NCI-H2227 treated with DMSO at 0.1 percent for 48 hours (cell line): Measurements from ENCODE around the gene SNRPD2.

ENCODE experiments used
- DNase-seq: peaks from one replicate; lab custom pipeline; 2025; lab: John Stamatoyannopoulos, UW

SNRPD2 gene

GRCh38 chr19:45657520-45658167 is 34.1 kb downstream of the SNRPD2 start:
- DNase-seq: no peak

GRCh38 chr19:45655073-45655472 is 36.7 kb downstream of the SNRPD2 start:
- DNase-seq: no peak

- no peak for DNase-seq
Measured at GRCh38 chr19:45653634-45654033, 38.1 kb downstream of the SNRPD2 start.

GRCh38 chr19:45650722-45651121 is 41.0 kb downstream of the SNRPD2 start:
- DNase-seq: no peak

GRCh38 chr19:45646345-45646698 is 45.4 kb downstream of the SNRPD2 start:
- DNase-seq: no peak

GRCh38 chr19:45645631-45646344 is 46.0 kb downstream of the SNRPD2 start:
- peak; percentile 91 for DNase-seq

GRCh38 chr19:45645068-45645630 is 46.6 kb downstream of the SNRPD2 start:
- DNase-seq: no peak

GRCh38 chr19:45643927-45644771 is 47.6 kb downstream of the SNRPD2 start:
- DNase-seq: no peak

- DNase-seq: peak; percentile 47
Measured at GRCh38 chr19:45643024-45643926, 48.5 kb downstream of the SNRPD2 start.

GRCh38 chr19:45641274-45642105 is 50.3 kb downstream of the SNRPD2 start:
- no peak for DNase-seq

- DNase-seq: no peak
Measured at GRCh38 chr19:45640849-45641273, 50.9 kb downstream of the SNRPD2 start.

GRCh38 chr19:45638930-45639729 is 52.6 kb downstream of the SNRPD2 start, which contains the start of gene EML2:
Gene EML2, minus strand, starts transcription at chr19:45639397. Its CDS starts 21 bp downstream, at chr19:45639376.
- no peak for DNase-seq

- DNase-seq: no peak
Measured at GRCh38 chr19:45637890-45638667, 53.7 kb downstream of the SNRPD2 start.
